Limb (tissue), 2 donors: ENCODE data around the gene DCST2.

Experiments
- DNase-seq, 2 donors: peaks; one replicate each; pipeline ENCODE4 v3.0.0-alpha.2; 2016; ENCODE audit errors: extremely low spot score in 2 of 2

The DCST2 gene

DNA sequence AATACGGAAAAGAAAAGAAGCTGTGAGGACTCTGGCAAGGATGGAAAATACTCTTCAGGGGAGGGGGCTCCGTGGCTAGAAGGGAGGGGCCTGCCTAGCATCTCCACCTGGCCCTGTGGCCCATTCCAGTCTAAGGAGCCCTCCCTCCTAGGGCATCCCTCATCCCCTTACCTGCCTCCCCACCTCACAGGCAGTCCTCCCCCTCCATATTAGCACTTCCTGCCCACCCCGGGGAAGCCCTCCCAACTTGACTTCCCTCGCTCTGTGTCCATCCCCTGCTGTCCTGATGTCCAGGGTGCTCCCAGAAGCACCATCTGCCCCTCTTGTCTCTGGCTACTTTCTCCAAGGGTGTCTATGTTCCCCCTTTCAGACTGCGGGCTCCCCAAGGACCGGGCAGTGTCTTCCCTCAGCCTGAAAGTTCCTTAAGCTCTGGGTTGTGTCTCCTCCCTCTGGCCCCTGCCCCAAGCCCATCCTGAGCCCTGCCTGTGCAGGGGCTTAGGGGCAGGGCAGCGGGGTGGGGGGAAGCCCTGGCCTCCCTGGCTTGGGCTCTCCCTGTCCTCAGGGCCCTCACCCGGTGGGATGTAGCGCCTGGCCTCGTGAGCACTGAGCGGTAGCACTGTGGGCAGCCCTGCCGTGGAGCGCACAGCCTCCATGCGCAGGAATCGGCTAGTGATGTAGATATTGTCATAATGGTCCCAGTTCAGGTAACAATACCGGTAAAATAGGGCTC, 3.9 kb downstream of the DCST2 start:
- DNase-seq = no peak

DNA sequence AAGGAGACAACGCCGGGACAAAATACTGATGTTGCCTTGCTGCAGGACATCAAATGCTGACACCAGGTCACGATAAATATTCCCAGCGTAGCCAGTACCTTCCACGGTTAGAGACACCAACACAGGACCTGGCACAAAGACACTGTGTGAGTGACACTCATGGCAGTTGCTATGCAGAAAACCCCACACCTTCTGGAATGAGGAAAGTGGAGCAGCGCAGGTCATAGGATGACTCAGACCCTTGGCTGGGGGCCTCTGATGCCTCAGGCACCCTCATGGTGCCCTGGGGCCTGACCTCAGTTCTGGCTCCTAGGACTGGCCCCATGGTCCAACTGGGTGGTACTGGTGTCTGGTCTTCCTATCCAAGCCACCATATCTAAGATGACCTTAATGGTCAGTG, 7.0 kb downstream of the DCST2 start:
- no peak for DNase-seq

DNA sequence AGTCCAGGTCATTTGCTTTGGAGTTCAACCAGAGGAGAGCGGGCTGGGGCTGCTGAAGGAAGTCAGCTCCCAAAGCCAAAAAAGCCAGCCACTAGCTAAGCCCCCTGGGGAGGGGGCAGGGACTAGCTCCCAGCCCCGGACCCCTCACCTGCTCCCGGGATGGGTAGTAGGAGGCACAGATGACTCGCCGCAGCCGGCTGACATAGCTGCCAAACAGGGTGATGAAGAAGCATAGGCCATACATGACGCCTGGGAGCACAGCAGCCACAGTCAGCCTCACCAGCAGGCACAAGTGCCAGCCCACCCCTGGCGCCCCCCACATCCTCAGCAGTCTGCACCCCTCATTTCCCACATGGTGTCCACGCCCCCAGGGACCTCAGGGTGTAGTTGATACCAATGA, 7.4 kb downstream of the DCST2 start:
- DNase-seq = no peak

DNA sequence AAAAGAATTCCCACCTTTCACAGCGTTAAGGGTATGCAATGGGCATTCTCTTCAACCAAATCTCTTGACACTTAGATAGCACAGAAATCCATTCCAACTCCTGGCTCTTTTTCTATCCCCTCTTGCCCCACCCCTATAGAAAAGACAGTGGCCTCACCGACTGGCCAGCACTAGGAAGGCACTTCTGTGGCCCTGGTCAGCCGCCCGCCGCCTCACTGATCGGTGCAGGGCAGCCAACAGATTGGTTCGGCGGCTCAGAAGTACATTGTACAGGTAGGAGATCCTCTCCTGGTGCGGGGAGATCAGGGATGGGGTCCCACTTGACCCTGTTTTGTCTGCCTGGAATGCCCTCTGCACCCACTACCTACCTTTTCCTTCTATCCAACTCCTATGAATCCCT, 9.3 kb downstream of the DCST2 start:
- no peak for DNase-seq

DNA sequence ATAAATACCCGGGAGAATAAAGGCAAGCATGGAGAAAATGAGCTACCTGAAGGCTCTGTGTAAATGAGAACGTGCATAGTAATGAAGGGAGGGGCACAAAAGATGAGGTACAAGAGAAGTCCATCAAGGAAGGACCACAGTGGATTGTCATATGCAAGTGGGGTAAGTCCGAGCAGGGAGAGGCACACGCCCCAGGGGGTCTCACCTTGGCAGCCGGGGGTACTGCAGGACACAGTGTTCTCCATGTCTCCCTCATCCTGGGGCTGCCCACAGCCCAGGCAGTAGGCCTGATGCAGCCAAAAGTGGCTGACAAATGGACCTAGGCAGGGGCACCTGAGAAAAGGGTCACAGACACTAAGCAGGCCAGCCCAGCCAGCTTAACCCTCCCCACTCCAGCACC, 10.0 kb downstream of the DCST2 start:
- DNase-seq = no peak

DNA sequence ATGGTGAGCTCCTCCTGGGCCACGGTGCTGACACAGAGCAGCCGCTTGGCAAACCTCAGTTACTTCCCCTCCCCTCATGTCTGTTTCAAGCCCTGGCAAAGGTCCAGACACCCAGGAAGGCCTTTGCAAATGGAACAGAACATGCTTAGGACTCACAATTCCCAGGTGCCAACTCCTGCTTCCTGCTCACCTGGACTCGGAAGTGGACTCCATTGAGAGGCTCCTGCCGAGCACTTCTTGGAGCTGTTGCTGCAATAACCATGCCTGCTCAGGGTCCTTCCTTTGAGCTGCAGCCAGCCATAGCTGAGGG, 10.7 kb downstream of the DCST2 start:
- no peak for DNase-seq

DNA sequence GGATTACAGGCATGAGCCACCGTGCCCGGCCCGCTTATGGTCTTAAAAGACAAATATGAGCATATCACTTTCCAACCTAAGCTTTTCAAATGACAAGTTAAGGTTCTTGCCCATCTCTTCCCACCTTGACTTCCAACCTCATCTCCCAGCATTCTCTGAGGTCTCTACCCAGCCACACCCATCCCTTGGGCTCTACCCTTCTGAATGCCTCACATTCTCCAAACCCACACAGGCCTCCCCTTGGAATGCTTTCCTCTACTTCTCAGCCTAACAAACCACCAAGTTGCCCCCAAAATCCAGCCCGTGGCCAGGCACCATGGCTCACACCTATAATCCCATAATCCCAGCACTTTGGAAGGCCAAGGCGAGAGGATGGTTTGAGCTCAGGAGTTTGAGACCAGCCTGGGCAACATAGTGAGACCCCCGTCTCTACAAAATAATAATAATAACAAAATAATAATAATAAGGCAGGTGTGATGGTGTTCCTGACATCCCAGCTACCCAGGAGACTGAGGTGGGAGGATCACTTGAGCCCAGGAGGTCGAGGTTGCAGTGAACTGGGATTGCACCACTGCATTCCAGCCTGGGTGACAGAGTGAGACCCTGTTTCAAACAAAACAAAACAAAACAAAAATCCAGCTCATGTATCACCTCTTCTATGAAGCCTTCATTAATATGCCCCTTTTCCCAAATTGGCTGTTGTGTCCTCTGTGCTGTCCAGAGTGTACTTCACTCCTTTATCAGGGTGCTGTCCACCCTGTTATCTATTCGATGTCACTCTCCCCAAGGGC, 11.2 kb downstream of the DCST2 start:
- DNase-seq = no peak

DNA sequence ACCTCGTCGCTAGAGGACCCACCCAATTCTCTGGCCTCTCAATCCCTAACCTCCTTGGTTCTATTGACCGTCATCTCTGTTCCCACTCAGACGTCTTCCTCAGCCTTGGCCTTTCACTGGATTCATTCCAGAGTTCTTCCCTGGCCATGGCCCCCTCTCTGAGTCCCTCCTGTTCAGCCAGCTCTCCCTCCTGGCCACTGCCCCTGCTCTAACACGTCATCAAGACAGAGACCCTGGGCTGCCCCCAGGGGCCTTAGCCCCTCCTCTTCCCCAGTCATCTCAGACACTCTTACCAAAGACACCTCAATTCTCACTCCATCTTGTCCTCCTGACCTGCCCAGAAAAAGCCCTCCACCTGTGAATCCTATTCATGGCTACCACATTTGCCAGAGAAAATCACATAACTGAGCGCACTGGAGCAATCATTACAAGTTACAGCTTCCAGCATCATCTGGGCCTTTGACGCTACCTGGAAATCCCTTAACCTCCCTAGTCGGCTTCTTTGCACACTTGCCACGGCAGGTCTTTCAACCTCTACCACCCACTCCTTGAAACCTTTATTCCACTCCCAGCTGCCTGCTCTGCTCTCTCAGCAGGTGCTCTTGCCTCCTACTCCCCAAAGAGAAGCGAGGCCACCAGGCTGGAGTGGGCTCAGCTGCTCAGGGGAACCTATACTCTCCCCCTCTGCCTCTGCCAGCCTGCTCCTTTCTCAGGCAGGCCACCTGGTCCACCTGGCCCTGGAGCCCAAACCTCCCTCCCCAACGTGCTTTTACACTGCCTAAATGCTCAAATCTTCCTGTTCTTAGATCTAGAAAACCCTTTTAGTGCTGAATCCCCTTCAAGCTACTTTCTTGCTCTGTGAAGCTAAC, 14.0 kb downstream of the DCST2 start:
- DNase-seq = no peak

DNA sequence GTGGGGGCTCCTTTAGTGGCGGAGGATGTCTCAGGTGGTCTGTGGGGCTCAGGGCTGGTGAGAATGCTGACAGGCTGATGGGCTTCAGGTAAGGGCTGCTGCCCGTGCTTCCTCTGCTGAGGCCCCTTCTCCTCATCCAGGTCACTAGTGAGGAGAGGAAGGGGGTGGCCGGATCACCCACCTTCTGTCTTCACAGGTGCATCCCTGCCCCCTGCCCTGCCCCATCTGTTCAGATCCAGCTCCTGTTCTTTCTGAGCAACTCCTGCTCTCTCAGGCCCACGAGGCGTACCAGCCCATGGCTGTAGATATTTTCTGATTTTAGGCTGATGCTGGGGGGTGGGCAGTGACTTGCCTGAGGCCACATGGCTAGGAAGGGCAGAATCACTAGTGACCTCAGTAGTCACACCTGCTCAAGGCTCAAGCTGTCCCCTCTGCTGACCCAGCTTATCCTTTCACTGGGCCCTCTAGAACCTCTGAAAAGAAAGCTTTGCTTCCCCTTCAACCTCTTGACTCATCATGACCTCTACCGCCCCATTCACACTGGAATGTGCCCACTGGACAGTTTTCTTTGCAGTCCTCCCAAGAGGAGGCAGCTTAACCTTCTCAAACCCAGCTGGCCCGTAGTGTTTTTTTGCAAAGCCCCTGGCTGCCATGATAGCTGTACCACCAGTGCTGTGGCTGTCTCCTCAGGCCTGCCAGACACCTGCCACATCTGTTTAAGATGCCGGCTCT, 14.8 kb downstream of the DCST2 start:
- DNase-seq = no peak

DNA sequence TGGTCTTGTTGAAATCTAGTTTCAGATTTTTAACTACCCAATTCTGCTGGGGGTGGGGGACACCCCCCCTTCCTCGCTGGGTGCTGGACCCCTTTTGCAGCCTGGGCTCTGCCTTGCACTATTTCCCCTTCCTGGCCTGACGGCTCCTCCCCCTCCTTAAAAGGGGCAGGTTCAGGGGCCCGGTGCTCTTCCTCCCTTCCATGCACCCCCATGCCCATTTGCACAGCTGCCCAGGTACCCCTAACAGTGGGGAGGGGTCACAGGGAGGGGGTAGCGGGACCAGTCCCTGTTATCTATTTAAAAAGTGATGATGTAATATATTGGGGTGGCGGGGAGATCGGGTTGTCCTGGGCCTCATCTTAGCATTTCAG, 15.7 kb downstream of the DCST2 start:
- DNase-seq = no peak

DNA sequence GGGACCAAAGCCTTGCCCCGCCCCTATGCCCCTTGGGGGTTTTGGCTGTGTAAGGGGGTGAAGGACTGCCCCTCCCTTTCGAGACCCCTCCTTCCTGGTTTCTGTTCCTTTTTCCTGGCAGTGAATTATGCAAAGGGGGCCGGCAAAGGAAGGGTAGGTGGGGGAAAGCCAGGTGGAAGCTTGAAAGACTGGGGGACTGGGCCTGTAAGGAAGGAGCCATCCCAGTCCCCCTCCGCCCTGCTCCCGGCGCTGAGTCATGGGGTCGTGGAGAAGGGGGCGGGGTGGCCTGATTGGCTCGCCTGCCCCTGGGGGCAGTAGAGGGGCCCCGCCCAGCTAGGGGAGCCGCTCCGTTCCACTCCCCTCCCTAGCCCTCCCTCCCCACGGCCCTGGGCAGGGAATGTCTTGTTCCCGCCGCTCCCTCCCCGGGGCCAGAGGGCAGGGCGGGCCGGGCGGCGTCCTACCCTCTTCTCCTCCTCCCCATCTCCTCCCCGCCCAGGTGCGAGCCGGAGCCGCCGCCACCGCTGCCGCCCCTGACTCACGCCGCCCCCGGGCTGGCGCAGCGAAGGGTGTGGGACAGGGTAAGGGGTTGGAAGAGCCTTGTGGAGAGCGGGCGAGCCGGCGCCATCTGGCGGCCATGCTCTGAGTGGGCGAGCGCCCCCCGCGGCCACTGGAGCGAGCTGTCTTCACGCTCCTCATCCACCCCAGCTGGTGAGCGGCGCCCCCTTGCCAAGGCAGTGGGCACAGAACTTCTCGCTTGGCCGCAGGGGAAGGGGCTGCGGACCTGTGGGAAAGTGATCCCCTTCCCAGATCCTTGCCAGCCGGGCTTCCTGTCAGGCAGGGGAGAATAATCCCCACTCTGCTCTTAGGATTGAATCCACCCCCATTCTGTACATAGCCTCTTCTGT, 16.3 kb downstream of the DCST2 start:
- DNase-seq = peak; percentile 82 to 95

DNA sequence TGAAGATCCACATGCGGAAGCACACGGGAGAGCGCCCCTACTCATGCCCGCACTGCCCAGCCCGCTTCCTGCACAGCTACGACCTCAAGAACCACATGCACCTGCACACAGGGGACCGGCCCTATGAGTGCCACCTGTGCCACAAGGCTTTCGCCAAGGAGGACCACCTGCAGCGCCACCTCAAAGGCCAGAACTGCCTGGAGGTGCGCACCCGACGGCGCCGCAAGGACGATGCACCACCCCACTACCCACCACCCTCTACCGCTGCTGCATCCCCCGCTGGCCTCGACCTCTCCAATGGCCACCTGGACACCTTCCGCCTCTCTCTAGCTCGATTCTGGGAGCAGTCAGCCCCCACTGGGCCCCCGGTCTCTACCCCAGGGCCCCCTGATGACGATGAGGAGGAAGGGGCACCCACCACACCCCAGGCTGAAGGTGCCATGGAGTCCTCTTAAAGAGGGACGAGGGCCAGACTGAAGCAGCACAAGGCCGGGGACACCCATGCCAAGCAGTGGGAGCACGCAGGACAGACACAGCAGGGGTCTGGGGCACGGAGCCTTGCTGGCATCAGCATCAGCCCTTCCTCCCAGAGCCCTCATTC, 17.2 kb downstream of the DCST2 start:
- no peak for DNase-seq

DNA sequence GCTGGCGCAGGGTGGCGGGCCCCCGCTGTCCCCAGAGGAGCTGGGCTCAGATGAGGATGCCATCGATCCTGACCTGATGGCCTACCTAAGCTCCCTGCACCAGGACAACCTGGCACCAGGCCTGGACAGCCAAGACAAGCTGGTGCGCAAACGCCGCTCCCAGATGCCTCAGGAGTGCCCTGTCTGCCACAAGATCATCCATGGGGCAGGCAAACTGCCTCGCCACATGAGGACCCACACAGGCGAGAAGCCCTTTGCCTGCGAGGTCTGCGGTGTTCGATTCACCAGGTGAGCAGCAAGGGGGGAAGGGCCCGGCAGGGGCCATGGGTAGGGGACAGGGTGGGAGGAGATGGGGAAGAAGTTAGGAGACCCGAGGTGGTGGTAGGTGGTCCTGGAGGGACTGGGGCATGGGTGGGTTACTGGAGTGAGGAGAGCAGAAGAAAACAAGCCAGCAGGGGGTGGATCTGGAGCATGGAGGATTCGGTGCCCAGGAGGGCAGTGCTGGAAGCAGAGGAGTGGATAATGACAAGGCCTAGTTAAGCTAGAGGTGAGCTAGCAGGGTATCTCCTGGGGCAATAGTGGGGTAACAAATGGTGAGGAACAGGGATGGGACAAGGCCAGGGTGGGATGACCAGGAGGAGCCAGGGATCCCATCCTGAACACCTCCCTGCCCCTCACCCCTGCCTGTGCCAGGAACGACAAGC, 17.9 kb downstream of the DCST2 start:
- DNase-seq = no peak

DNA sequence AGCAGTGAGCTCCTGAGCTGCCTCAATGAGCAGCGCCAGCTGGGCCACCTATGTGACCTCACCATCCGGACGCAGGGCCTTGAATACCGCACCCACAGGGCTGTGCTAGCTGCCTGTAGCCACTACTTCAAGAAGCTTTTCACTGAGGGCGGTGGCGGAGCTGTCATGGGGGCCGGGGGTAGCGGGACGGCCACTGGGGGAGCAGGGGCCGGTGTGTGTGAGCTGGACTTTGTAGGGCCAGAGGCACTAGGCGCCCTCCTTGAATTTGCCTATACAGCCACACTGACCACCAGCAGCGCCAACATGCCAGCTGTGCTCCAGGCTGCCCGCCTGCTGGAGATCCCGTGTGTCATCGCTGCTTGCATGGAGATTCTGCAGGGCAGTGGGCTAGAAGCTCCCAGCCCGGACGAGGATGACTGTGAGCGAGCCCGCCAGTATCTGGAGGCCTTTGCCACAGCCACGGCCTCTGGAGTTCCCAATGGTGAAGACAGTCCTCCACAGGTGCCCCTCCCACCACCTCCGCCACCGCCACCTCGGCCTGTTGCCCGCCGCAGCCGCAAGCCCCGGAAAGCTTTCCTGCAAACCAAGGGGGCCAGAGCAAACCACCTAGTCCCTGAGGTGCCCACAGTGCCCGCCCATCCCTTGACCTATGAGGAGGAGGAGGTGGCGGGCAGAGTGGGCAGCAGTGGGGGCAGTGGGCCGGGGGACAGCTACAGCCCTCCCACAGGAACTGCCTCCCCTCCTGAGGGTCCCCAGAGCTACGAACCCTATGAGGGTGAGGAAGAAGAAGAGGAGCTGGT, 18.7 kb downstream of the DCST2 start:
- no peak for DNase-seq

DNA sequence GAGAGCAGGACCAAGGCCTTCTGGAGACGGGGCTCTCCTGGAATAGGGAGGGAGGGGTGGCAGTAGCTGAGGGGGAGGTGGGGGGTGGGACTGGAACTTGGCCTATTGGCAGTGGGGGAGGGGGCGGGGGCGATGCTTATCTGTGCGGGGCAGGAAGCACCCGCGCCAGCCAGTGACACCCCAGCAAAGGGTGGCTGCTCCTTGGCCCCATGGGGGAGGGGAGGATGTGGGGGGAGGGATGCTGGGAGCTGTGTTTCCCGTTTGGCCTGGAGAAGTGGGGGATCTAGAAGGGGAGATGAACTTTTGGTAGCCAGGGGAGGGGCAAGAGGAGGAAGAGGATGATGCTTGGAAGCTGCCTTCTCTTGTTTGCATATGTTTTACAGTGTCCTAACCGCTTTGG, 19.9 kb downstream of the DCST2 start:
- no peak for DNase-seq

DNA sequence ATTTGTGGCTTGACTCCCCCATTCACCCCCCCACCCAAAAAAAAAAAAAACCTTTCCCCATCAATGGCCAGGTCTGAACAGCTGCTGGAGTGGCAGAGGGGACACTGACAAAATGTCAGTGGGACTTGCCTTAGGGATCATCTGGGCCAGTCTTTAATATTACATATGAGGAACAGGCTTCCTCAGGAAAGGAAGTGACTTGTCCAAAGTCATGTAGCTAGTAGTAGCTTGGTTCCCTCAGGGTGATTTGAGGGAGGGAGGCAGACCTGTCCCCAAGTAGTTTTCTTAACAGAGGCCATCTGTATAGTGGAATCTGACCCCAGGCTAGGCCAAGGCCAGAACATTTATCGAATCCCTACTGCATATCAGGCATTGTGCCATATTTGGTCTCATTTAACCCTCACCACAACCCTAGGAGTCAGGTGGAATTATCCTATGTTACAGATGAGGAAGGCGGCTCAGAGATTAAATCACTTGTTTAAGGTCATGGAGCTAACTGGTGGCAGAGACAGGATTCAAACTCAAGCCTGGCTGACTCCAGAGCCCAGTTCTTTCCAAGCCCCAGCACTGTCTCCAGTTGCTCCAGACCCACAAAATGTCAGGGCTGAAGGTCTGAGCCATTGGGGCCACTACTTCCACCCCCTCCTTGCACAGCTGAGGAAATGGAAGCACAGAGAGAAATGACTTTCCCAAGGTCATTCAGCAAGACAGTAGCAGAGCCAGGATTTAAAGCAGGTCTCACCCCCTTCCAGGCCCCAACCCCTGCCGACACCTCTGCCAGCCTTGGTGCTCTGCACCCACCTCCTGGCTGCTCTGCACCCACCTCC, 20.6 kb downstream of the DCST2 start:
- DNase-seq = no peak

DNA sequence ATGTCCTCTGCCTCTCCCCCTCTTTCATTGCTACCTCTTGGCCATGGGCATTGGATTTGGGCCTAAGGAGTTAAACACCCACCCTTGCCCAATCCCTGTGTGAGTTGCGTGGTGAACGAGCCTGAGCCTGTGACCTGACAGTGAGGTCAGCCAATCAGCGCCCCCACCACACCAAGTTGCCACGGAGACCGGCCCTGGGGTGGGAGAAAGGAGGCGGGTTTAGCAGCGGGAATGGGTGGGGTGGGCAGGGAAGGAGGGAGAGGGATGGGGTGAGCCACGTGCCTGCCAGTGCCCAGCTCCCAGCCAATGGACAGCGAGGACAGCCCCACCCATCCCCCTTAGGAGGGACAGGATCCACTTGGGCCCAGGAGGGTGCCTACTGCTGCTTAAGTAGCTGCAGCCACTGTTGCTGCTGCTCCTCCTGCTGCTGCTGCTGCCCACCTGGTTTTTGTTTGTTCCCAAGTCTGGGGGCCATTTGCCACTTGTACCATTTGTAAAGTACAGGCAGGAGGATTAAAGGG, 21.5 kb downstream of the DCST2 start:
- DNase-seq = peak in 1 of 2 donors; percentile 63
